HUES48 (cell line): Measurements from ENCODE around the gene SMARCB1.

Experiments
- H3K27ac ChIP-seq: one replicate; pipeline ENCODE4 v1.7.0; 2013; ENCODE audit warnings: low read depth, low read length, inconsistent platforms
- H3K27me3 ChIP-seq: 2 replicates; pipeline ENCODE4 v1.6.1; 2013; ENCODE audit warnings: mild to moderate bottlenecking, low read length; ENCODE audit not compliant: control insufficient read depth, insufficient read depth
- H3K36me3 ChIP-seq: 2 replicates; pipeline ENCODE4 v1.6.1; 2013; ENCODE audit warnings: low read length; ENCODE audit not compliant: control insufficient read depth, insufficient read depth
- H3K4me1 ChIP-seq: 2 replicates; pipeline ENCODE4 v1.6.1; 2013; ENCODE audit warnings: mild to moderate bottlenecking, low read length; ENCODE audit not compliant: control insufficient read depth, insufficient read depth
- H3K4me3 ChIP-seq: 2 replicates; pipeline ENCODE4 v1.5.1; 2013; ENCODE audit warnings: mild to moderate bottlenecking, low read depth, low read length
- H3K9ac ChIP-seq: 2 replicates; pipeline ENCODE4 v1.6.1; 2013; ENCODE audit warnings: mild to moderate bottlenecking, low read depth, low read length, moderate library complexity
- H3K9me3 ChIP-seq: 2 replicates; pipeline ENCODE4 v1.6.1; 2013; ENCODE audit warnings: low read length; ENCODE audit not compliant: control insufficient read depth, insufficient read depth

SMARCB1 gene

GRCh38 chr22:23773483-23774113 lies 13.2 kb upstream of the SMARCB1 start:
- H3K9me3 ChIP-seq = no peaks in the 10 kb centered on the region
- peaks cover 26% of the 10 kb centered on the region for H3K27me3 ChIP-seq
- H3K27ac ChIP-seq = no peak overlapping the region
- peak overlapping the region; percentile 66 for H3K4me3 ChIP-seq
- H3K36me3 ChIP-seq = no peaks in the 10 kb centered on the region
- H3K4me1 ChIP-seq = peaks cover 6% of the 10 kb centered on the region
- no peak overlapping the region for H3K9ac ChIP-seq

- Histone ChIP-seq H3K4me3 (no peak overlapping the region), H3K9ac (no peak overlapping the region), H3K9me3 (no peaks in the 10 kb centered on the region), H3K27ac (no peak overlapping the region), H3K36me3 (no peaks in the 10 kb centered on the region), H3K4me1 (peaks cover 6% of the 10 kb centered on the region), H3K27me3 (peaks cover 22% of the 10 kb centered on the region)
Measured at GRCh38 chr22:23774114-23774921, 12.4 kb upstream of the SMARCB1 start.

- no peak overlapping the region for H3K4me3 ChIP-seq
- no peak overlapping the region for H3K9ac ChIP-seq
- H3K27ac ChIP-seq = no peak overlapping the region
- peaks cover 6% of the 10 kb centered on the region for H3K4me1 ChIP-seq
- no peaks in the 10 kb centered on the region for H3K36me3 ChIP-seq
- peaks cover 17% of the 10 kb centered on the region for H3K27me3 ChIP-seq
- no peaks in the 10 kb centered on the region for H3K9me3 ChIP-seq
Measured at GRCh38 chr22:23774922-23775436, 11.8 kb upstream of the SMARCB1 start.

- H3K27ac ChIP-seq = no peak overlapping the region
- peaks cover 6% of the 10 kb centered on the region for H3K4me1 ChIP-seq
- H3K9me3 ChIP-seq = no peaks in the 10 kb centered on the region
Measured at GRCh38 chr22:23775779-23776375, 10.9 kb upstream of the SMARCB1 start.

GRCh38 chr22:23777776-23778576 lies 8.8 kb upstream of the SMARCB1 start:
- Histone ChIP-seq H3K27me3 (peaks cover 16% of the 10 kb centered on the region), H3K27ac (no peak overlapping the region), H3K4me3 (no peak overlapping the region), H3K4me1 (no peaks in the 10 kb centered on the region), H3K9ac (no peak overlapping the region), H3K9me3 (no peaks in the 10 kb centered on the region), H3K36me3 (no peaks in the 10 kb centered on the region)

More at GRCh38 chr22:23775779-23776375, 10.9 kb upstream of the SMARCB1 start:
- no peak overlapping the region for H3K4me3 ChIP-seq
- no peak overlapping the region for H3K9ac ChIP-seq
- no peaks in the 10 kb centered on the region for H3K36me3 ChIP-seq
- peaks cover 17% of the 10 kb centered on the region for H3K27me3 ChIP-seq

GRCh38 chr22:23778577-23778900 lies 8.2 kb upstream of the SMARCB1 start:
- Histone ChIP-seq H3K9me3 (no peaks in the 10 kb centered on the region), H3K27ac (no peak overlapping the region), H3K36me3 (no peaks in the 10 kb centered on the region), H3K4me3 (no peak overlapping the region), H3K27me3 (peaks cover 10% of the 10 kb centered on the region), H3K9ac (no peak overlapping the region), H3K4me1 (no peaks in the 10 kb centered on the region)

GRCh38 chr22:23779083-23779482 lies 7.7 kb upstream of the SMARCB1 start:
- Histone ChIP-seq H3K27me3 (peaks cover 5% of the 10 kb centered on the region), H3K27ac (no peak overlapping the region), H3K9ac (no peak overlapping the region), H3K4me3 (no peak overlapping the region), H3K9me3 (no peaks in the 10 kb centered on the region), H3K4me1 (no peaks in the 10 kb centered on the region), H3K36me3 (no peaks in the 10 kb centered on the region)

- Histone ChIP-seq H3K9me3 (no peaks in the 10 kb centered on the region), H3K27ac (no peak overlapping the region), H3K4me3 (no peak overlapping the region), H3K36me3 (no peaks in the 10 kb centered on the region), H3K9ac (no peak overlapping the region), H3K27me3 (no peaks in the 10 kb centered on the region), H3K4me1 (no peaks in the 10 kb centered on the region)
Measured at GRCh38 chr22:23779731-23780130, 7.0 kb upstream of the SMARCB1 start.

GRCh38 chr22:23780146-23780748 lies 6.5 kb upstream of the SMARCB1 start:
- no peak overlapping the region for H3K4me3 ChIP-seq
- H3K9ac ChIP-seq = no peak overlapping the region

GRCh38 chr22:23781065-23781464 lies 5.7 kb upstream of the SMARCB1 start:
- H3K9me3 ChIP-seq = no peaks in the 10 kb centered on the region
- H3K27ac ChIP-seq = no peak overlapping the region
- no peaks in the 10 kb centered on the region for H3K36me3 ChIP-seq
- no peak overlapping the region for H3K9ac ChIP-seq
- H3K27me3 ChIP-seq = no peaks in the 10 kb centered on the region
- no peak overlapping the region for H3K4me3 ChIP-seq
- H3K4me1 ChIP-seq = no peaks in the 10 kb centered on the region

More at GRCh38 chr22:23780146-23780748, 6.5 kb upstream of the SMARCB1 start:
- H3K9me3 ChIP-seq = no peaks in the 10 kb centered on the region
- no peaks in the 10 kb centered on the region for H3K36me3 ChIP-seq
- no peak overlapping the region for H3K27ac ChIP-seq
- H3K27me3 ChIP-seq = no peaks in the 10 kb centered on the region
- no peaks in the 10 kb centered on the region for H3K4me1 ChIP-seq
